B cell (primary cell): ENCODE results near the gene ALDH1L2.

ENCODE experiments used
- CTCF ChIP-seq: fragments of 200-600 bp; IDR thresholded peaks from one replicate; pipeline ENCODE4 v1.8.0; 2022; ENCODE audit warnings: antibody characterized with exemption, mild to moderate bottlenecking
- EZH2 ChIP-seq: IDR thresholded peaks from 2 replicates; pipeline ENCODE4 v1.6.1; 2012; ENCODE audit warnings: borderline replicate concordance, low read depth, mild to moderate bottlenecking, moderate library complexity, low read length; ENCODE audit not compliant: insufficient read depth, poor library complexity, severe bottlenecking

- TF ChIP-seq EZH2, result no peak
- TF ChIP-seq CTCF, result no peak
These were observed 51.4 kb downstream of the ALDH1L2 start for GRCh38 chr12:105032703-105033357.
